GM23338 (cell line): ENCODE measurements around the gene C1orf87. TPM values are rescaled to one million over a fixed set of nuclear protein-coding genes. Genes with fewer than 3 reads are reported as not detected.

Source experiments
- ATAC-seq: fragments of 200-7000 bp; cut with Tn5 transposase; 3 replicates; pipeline ENCODE4 v1.9.1; 2020
- DNase-seq: peaks from one replicate; pipeline ENCODE4 v3.0.0-alpha.2; 2015; ENCODE audit warnings: low spot score
- H2AFZ ChIP-seq: fragments of 200-600 bp; sonication (generic); 2 replicates; pipeline ENCODE4 v1.8.0; 2016; ENCODE audit warnings: antibody characterized with exemption, mild to moderate bottlenecking, moderate library complexity
- H3F3A ChIP-seq: fragments of 200-600 bp; sonication (generic); replicated peaks from 2 replicates; pipeline ENCODE4 v1.8.0; 2017; ENCODE audit warnings: antibody characterized with exemption, mixed run types, low read depth
- H3K27ac ChIP-seq: fragments of 200-600 bp; sonication (generic); 2 replicates; pipeline ENCODE4 v1.6.1; 2016; ENCODE audit warnings: low read depth
- H3K27me3 ChIP-seq: fragments of 200-600 bp; sonication (generic); 2 replicates; pipeline ENCODE4 v1.8.0; 2016; ENCODE audit warnings: mild to moderate bottlenecking, mixed run types, moderate library complexity; ENCODE audit not compliant: insufficient read depth
- H3K36me3 ChIP-seq: fragments of 200-600 bp; sonication (generic); 2 replicates; pipeline ENCODE4 v1.8.0; 2016; ENCODE audit warnings: mild to moderate bottlenecking; ENCODE audit not compliant: insufficient read depth
- H3K4me1 ChIP-seq: fragments of 200-600 bp; sonication (generic); 2 replicates; pipeline ENCODE4 v1.8.0; 2016; ENCODE audit warnings: mild to moderate bottlenecking, moderate library complexity; ENCODE audit not compliant: insufficient read depth
- H3K4me2 ChIP-seq: fragments of 200-600 bp; sonication (generic); 2 replicates; pipeline ENCODE4 v1.7.1; 2017; ENCODE audit warnings: mixed run types
- H3K4me3 ChIP-seq: fragments of 200-600 bp; sonication (generic); 2 replicates; pipeline ENCODE4 v1.6.1; 2016; ENCODE audit warnings: mixed run types
- H3K79me2 ChIP-seq: fragments of 200-600 bp; sonication (generic); replicated peaks from 2 replicates; pipeline ENCODE4 v1.8.0; 2017; ENCODE audit warnings: mild to moderate bottlenecking; ENCODE audit not compliant: insufficient read depth
- H3K9me2 ChIP-seq: fragments of 200-600 bp; sonication (generic); 2 replicates; pipeline ENCODE4 v1.8.0; 2017; ENCODE audit not compliant: insufficient read depth
- H4K20me1 ChIP-seq: fragments of 200-600 bp; sonication (generic); replicated peaks from 2 replicates; pipeline ENCODE4 v1.8.0; 2017; ENCODE audit warnings: mild to moderate bottlenecking; ENCODE audit not compliant: insufficient read depth
- H3K27ac Mint-ChIP-seq: 2 replicates; pipeline ENCODE4 v1.8.0; 2020; ENCODE audit warnings: inconsistent platforms, mild to moderate bottlenecking, moderate library complexity, mixed read lengths
- H3K27me3 Mint-ChIP-seq: 3 replicates; pipeline ENCODE4 v1.8.0; 2022; ENCODE audit warnings: low read depth, mild to moderate bottlenecking, moderate library complexity, mixed read lengths, inconsistent platforms; ENCODE audit not compliant: insufficient read depth, poor library complexity
- H3K36me3 Mint-ChIP-seq: 3 replicates; pipeline ENCODE4 v1.8.0; 2021; ENCODE audit warnings: low read depth, mild to moderate bottlenecking, inconsistent platforms, moderate library complexity, mixed read lengths
- H3K4me1 Mint-ChIP-seq: 3 replicates; pipeline ENCODE4 v1.8.0; 2020; ENCODE audit warnings: mild to moderate bottlenecking, inconsistent platforms, mixed read lengths
- H3K4me3 Mint-ChIP-seq: 3 replicates; pipeline ENCODE4 v1.8.0; 2021; ENCODE audit warnings: moderate library complexity, mild to moderate bottlenecking, inconsistent platforms, mixed read lengths
- H3K9me3 Mint-ChIP-seq: 3 replicates; pipeline ENCODE4 v1.8.0; 2020; ENCODE audit warnings: moderate library complexity, mild to moderate bottlenecking, inconsistent platforms, mixed read lengths
- ZNF331 ChIP-seq: fragments of 250-450 bp; sonication (Bioruptor Pico); IDR thresholded peaks from 2 replicates; pipeline ENCODE4 v1.5.0; 2020; ENCODE audit warnings: low read depth, mild to moderate bottlenecking, moderate library complexity
- polyA plus RNA-seq: library from polyadenylated mRNA; unstranded; fragments of >200 nt; fragmentation: Nextera tagmentation; extraction: Ambion mirVana; gene quantifications from 2 replicates; pipeline ENCODE4 v1.2.1, GENCODE V29; 2016
- total RNA-seq: library from RNA; depleted of rRNA; stranded (reverse); fragments of >200 nt; shearing (Covaris generic); gene quantifications from 2 replicates; pipeline ENCODE4 v1.2.3, GENCODE V29; 2014
- TF ChIP-seq, protein P1 (sequence below): IDR thresholded peaks from one replicate; pipeline ENCODE4 v1.6.1; 2018; ENCODE audit warnings: antibody characterized with exemption; ENCODE audit not compliant: unreplicated experiment
- TF ChIP-seq, protein P2 (sequence below): fragments of 250-450 bp; sonication (Bioruptor Pico); IDR thresholded peaks from 2 replicates; pipeline ENCODE4 v1.5.0; 2020; ENCODE audit warnings: mild to moderate bottlenecking, moderate library complexity
- TF ChIP-seq, protein P3 (sequence below), 2 experiments: fragments of 200-600 bp in 1 of 2; sonication (generic) in 1 of 2; conservative IDR thresholded peaks; 2 replicates each; pipeline versions ENCODE4 v1.5.1 to v1.6.1; 2016 to 2017; ENCODE audit warnings: antibody characterized with exemption in 2 of 2, low read depth in 2 of 2, mild to moderate bottlenecking in 2 of 2, moderate library complexity in 1 of 2

Gene C1orf87
- total and polyA plus RNA-seq, 2 experiments from 2014 or later: 0.07 to 0.21 TPM

- TF ChIP-seq, protein P1, sequence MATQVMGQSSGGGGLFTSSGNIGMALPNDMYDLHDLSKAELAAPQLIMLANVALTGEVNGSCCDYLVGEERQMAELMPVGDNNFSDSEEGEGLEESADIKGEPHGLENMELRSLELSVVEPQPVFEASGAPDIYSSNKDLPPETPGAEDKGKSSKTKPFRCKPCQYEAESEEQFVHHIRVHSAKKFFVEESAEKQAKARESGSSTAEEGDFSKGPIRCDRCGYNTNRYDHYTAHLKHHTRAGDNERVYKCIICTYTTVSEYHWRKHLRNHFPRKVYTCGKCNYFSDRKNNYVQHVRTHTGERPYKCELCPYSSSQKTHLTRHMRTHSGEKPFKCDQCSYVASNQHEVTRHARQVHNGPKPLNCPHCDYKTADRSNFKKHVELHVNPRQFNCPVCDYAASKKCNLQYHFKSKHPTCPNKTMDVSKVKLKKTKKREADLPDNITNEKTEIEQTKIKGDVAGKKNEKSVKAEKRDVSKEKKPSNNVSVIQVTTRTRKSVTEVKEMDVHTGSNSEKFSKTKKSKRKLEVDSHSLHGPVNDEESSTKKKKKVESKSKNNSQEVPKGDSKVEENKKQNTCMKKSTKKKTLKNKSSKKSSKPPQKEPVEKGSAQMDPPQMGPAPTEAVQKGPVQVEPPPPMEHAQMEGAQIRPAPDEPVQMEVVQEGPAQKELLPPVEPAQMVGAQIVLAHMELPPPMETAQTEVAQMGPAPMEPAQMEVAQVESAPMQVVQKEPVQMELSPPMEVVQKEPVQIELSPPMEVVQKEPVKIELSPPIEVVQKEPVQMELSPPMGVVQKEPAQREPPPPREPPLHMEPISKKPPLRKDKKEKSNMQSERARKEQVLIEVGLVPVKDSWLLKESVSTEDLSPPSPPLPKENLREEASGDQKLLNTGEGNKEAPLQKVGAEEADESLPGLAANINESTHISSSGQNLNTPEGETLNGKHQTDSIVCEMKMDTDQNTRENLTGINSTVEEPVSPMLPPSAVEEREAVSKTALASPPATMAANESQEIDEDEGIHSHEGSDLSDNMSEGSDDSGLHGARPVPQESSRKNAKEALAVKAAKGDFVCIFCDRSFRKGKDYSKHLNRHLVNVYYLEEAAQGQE: no peak
- TF ChIP-seq ZNF331 (CRISPR knock-in tag): no peak
Observed at GRCh38 chr1:59999006-59999405, 74.6 kb downstream of the C1orf87 start (continued).

DNA sequence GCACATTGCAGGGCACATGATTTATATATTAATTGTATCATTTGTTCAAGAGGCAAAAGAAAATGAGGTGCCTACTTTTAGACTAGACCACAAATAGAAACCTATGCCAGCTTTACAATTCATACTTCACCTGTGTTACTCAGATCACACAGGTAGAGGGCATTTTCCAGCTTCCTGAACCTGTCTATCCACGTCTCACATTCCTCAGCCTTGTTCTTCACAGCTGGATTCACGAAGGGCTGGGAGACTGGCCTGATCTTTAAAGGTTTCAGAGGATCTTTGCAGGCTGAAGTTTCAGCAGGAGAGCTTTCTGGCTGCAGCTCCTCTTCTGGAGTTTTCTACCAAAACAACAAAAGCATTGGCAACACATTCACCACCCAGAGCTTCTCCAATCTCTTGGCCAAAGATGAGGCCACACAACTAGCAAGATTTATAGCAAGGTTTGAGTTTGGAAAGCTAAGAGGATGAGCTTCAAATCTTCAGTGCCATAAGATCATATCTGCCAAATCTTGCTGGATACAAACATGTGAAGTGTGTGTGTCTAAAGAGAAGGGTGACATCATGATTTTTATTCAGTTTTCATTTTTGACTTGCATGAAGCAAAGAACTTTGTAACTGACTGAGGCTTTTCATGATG lies 76.0 kb downstream of the C1orf87 start:
- no peaks in the 10 kb centered on the region for H3K36me3 Mint-ChIP-seq
- peaks cover 20% of the 10 kb centered on the region for H3K4me1 Mint-ChIP-seq
- H2AFZ ChIP-seq: no peak overlapping the region
- peaks cover 4% of the 10 kb centered on the region; the same call in 1 of the 2 replicates for H3K4me1 ChIP-seq
- H3F3A ChIP-seq: no peaks in the 10 kb centered on the region
- no peak overlapping the region for H3K4me3 ChIP-seq
- H3K9me3 Mint-ChIP-seq: no peaks in the 10 kb centered on the region
- no peaks in the 10 kb centered on the region for H3K27me3 Mint-ChIP-seq
- no peaks in the 10 kb centered on the region for H3K36me3 ChIP-seq
- H3K27me3 ChIP-seq: no peaks in the 10 kb centered on the region
- H3K79me2 ChIP-seq: no peaks in the 10 kb centered on the region
- TF ChIP-seq, protein P2, sequence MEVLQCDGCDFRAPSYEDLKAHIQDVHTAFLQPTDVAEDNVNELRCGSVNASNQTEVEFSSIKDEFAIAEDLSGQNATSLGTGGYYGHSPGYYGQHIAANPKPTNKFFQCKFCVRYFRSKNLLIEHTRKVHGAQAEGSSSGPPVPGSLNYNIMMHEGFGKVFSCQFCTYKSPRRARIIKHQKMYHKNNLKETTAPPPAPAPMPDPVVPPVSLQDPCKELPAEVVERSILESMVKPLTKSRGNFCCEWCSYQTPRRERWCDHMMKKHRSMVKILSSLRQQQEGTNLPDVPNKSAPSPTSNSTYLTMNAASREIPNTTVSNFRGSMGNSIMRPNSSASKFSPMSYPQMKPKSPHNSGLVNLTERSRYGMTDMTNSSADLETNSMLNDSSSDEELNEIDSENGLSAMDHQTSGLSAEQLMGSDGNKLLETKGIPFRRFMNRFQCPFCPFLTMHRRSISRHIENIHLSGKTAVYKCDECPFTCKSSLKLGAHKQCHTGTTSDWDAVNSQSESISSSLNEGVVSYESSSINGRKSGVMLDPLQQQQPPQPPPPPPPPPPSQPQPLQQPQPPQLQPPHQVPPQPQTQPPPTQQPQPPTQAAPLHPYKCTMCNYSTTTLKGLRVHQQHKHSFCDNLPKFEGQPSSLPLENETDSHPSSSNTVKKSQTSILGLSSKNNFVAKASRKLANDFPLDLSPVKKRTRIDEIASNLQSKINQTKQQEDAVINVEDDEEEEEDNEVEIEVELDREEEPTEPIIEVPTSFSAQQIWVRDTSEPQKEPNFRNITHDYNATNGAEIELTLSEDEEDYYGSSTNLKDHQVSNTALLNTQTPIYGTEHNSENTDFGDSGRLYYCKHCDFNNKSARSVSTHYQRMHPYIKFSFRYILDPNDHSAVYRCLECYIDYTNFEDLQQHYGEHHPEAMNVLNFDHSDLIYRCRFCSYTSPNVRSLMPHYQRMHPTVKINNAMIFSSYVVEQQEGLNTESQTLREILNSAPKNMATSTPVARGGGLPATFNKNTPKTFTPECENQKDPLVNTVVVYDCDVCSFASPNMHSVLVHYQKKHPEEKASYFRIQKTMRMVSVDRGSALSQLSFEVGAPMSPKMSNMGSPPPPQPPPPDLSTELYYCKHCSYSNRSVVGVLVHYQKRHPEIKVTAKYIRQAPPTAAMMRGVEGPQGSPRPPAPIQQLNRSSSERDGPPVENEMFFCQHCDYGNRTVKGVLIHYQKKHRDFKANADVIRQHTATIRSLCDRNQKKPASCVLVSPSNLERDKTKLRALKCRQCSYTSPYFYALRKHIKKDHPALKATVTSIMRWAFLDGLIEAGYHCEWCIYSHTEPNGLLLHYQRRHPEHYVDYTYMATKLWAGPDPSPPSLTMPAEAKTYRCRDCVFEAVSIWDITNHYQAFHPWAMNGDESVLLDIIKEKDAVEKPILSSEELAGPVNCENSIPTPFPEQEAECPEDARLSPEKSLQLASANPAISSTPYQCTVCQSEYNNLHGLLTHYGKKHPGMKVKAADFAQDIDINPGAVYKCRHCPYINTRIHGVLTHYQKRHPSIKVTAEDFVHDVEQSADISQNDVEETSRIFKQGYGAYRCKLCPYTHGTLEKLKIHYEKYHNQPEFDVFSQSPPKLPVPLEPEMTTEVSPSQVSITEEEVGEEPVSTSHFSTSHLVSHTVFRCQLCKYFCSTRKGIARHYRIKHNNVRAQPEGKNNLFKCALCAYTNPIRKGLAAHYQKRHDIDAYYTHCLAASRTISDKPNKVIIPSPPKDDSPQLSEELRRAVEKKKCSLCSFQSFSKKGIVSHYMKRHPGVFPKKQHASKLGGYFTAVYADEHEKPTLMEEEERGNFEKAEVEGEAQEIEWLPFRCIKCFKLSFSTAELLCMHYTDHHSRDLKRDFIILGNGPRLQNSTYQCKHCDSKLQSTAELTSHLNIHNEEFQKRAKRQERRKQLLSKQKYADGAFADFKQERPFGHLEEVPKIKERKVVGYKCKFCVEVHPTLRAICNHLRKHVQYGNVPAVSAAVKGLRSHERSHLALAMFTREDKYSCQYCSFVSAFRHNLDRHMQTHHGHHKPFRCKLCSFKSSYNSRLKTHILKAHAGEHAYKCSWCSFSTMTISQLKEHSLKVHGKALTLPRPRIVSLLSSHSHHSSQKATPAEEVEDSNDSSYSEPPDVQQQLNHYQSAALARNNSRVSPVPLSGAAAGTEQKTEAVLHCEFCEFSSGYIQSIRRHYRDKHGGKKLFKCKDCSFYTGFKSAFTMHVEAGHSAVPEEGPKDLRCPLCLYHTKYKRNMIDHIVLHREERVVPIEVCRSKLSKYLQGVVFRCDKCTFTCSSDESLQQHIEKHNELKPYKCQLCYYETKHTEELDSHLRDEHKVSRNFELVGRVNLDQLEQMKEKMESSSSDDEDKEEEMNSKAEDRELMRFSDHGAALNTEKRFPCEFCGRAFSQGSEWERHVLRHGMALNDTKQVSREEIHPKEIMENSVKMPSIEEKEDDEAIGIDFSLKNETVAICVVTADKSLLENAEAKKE (CRISPR knock-in tag): peak; percentile 95
- no peak for TF ChIP-seq ZNF331 (CRISPR knock-in tag)
- TF ChIP-seq, protein P3, sequence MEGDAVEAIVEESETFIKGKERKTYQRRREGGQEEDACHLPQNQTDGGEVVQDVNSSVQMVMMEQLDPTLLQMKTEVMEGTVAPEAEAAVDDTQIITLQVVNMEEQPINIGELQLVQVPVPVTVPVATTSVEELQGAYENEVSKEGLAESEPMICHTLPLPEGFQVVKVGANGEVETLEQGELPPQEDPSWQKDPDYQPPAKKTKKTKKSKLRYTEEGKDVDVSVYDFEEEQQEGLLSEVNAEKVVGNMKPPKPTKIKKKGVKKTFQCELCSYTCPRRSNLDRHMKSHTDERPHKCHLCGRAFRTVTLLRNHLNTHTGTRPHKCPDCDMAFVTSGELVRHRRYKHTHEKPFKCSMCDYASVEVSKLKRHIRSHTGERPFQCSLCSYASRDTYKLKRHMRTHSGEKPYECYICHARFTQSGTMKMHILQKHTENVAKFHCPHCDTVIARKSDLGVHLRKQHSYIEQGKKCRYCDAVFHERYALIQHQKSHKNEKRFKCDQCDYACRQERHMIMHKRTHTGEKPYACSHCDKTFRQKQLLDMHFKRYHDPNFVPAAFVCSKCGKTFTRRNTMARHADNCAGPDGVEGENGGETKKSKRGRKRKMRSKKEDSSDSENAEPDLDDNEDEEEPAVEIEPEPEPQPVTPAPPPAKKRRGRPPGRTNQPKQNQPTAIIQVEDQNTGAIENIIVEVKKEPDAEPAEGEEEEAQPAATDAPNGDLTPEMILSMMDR (conservative IDR thresholded peaks at IDR 0.05; ENCODE audit: low read depth in 2 of 2): peak; percentile 8 to 27; a peak in 1 of 4 replicates
- H3K4me3 Mint-ChIP-seq: no peak overlapping the region
- ATAC-seq: peak; percentile 98
- H3K27ac ChIP-seq: no peak overlapping the region
- peak; percentile 81 for DNase-seq
- 0 out of 2 replicates have a peak, but pooled peaks cover 4% of the 10 kb centered on the region for H3K9me2 ChIP-seq
- H3K4me2 ChIP-seq: no peak overlapping the region
- H4K20me1 ChIP-seq: no peaks in the 10 kb centered on the region
- H3K27ac Mint-ChIP-seq: no peak overlapping the region
